ENCODE measurements around the gene CCDC120.
A peak's percentile ranks its signal among the peaks of the same experiment; 100 is the strongest.

CCDC120 gene

DNA sequence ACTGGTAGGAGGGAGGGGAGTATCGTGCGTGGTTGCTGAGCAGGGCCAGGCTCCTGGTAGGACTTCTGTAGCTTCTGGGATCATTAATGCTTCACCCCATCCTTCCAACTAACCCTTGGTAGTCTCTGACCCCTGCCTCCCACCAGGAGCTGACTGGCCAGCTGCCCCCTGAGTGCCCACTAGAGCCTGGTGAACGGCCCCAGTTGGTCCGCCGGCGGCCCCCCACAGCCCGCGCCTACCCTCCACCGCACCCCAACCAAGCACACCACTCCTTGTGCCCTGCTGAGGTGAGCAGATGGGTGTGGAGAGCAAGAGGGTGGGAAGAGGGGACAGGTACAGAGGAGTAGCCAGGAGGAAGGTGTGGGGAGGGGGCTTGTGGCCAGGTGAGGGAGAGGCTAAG is 4.9 kb downstream of the CCDC120 start:
- DNase-seq, result no peak

DNA sequence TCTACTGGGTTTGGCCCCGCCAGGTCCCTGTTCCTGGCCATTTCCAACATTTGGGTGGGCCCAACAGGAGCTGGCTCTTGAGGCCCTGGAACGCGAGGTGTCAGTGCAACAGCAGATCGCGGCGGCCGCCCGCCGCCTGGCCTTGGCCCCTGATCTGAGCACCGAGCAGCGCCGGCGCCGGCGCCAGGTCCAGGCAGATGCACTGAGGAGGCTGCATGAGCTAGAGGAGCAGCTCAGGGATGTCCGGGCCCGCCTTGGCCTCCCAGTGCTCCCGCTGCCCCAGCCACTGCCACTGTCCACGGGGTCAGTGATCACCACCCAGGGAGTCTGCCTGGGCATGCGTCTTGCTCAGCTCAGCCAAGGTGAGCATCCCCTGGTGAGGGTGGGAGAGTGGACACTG is 5.5 kb downstream of the CCDC120 start:
- DNase-seq, result no peak

DNA sequence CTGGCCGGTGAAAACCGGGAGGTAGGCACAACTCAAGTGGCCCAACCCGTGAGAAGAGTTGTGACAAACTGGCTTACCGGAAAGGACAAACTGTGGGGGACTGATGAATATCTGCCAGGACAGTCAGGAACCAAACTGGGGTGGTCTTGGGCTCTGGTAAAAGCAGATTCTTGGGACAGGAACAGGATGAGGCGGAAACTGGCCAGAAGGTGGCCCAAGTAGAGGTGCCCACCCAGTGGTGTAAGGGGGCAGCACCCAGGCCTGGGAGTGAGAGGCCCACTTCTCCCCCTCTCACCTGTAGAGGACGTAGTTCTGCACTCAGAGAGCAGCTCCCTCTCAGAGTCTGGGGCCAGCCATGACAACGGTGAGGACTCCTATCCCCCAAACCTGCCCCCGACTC is 5.9 kb downstream of the CCDC120 start:
- no peak for DNase-seq

DNA sequence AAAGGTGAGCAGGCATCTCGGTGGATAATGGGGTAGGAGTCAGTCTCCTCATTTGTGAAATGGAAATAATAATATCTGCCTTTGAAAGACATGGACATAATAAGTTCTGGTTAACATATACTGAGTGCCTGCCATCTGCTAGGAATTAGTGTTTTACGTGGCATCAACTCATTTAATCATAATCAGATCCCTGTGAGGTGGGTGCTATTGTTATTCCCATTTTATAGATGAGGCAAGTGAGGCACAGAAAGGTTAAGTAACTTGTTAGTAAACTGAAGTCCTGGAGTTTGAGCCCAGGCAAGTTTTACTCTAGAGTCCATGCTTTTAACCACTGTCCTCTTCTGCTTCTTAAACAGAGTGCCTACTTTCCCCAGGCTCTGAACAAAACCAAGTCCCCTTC is 7.5 kb downstream of the CCDC120 start:
- DNase-seq, result no peak

DNA sequence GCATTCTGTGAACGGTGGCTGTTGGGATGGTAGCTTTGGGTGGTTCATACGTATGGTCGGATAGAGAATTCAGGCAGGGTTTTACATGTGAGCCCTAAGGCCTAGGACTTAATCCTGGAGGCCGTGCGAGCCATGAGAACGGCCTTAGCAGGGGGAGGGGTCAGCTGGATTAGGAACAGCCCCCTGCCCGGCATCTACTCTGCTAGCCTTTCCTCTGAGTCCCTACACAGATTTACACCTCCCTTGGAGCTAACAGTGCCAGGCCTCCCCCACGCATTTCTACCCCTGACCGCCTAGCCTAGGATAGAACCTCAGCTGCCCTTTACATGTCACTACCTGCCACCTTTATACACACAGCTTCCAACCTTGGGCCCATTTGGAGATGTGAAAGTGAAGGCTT is 7.9 kb downstream of the CCDC120 start:
- DNase-seq, result no peak

DNA sequence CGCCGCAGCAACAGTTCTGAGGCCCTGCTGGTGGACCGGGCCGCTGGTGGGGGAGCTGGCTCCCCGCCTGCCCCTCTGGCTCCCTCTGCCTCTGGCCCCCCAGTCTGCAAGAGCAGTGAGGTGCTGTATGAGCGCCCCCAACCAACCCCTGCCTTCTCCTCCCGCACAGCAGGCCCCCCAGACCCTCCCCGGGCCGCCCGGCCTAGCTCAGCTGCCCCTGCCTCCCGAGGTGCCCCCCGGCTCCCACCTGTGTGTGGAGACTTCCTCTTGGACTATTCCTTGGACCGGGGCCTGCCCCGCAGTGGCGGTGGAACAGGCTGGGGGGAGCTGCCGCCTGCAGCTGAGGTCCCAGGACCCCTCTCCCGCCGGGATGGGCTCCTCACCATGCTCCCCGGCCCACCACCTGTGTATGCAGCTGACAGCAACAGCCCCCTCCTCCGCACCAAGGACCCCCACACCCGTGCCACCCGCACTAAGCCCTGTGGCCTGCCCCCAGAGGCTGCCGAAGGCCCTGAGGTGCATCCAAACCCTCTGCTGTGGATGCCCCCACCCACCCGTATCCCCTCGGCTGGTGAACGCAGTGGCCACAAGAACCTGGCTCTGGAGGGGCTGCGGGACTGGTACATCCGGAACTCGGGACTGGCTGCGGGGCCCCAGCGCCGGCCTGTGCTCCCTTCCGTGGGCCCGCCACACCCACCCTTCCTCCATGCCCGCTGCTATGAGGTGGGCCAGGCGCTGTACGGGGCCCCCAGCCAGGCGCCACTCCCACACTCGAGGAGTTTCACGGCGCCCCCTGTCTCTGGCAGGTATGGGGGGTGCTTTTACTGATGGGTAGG is 8.7 kb downstream of the CCDC120 start:
- DNase-seq, result no peak

DNA sequence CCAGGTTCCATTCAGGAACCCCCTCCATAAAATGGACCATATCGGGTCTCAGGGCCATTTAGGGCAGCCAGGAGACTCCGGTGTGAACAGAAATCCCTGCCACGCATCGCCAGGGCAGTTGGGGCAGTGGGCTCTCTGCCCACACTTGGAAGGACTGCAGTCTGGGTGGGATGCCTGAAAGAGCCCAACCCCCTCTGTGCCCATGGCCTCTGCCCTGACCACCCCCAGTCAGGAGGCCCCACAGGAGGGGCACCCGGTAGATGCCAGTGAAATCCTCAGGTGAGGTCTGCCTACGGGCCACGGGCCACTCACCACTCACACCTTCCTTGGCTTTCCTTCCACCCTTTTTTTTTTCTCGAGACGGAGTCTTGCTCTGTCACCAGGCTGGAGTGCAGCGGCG is 10.2 kb downstream of the CCDC120 start:
- DNase-seq, result no peak

DNA sequence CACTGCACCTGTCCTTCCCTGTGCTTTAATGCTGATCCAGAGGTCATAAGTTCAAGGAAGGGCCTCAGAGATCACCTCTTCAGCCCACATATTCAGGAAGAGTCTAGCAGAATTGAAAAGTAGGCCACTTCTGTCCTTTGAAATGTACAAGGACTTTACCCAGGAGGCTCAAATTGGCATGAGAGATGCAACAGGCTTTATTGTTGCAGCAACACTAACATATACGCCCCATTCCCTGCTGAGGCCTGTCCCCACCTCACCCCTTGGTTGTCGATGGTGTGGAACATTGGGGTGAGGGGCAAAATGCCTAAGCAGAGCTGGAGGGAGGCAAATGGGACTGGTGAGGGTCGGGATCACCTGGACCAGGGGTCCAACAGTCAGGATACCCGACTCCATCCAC is 12.2 kb downstream of the CCDC120 start:
- no peak for DNase-seq

DNA sequence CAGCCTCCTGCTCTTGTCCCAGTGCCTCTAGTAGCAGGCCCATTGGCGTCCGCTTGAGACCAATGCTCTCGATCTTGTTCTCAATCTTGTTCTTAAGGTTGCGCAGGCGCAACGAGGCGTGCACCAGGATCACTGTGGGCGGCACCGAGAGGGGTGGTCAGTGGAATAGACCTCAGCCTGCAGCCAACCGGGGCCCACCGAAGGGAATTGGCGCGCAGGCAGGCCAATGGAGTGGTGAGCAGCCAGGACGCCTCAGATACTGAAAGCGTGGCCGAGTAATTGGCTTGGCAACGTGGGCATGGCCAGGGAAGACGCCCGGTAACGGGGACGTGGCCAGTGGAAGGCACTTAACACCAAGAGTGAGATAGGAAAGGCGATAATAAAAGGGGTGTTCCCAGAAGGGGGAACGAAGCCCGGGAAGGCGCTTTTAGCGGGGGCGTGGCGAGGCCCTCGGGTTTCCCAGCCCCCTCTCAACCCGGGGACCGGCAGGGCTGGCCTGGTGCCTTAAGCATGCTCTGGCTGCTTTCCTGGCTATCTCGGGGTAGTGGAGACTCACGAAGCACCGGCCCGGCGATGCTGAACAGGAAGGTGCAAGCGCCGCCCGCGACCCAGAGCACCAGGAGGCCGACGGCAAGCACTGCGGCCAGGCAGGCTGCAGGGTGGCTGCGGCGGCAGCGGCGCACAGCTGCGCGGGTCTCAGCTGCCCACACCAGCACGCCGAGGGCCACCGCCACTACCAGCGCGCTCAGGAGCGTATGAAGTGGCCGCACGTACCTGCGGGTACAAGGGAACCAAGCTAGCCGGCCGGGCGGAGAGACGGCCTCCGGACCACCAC is 13.3 kb downstream of the CCDC120 start:
- DNase-seq, result no peak

DNA sequence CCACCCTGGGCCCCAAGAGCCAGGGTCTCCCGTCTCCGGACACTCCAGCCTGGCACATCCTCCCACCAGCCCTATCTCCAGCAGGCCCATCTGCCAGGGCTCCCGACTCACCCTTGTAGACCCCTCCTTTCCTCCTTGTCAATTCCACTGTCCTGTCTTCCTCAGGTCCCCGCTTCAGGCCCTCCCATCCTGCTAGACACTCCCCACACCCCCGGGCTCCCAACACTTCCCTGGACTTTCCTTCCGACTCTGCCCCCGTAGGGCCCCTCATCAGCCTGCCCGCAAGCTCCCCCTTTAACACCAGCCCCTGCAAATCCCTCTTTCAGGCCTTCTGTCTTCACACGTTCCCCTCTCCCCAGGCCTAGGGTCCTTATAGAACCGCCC is 13.9 kb downstream of the CCDC120 start:
- no peak for DNase-seq

DNA sequence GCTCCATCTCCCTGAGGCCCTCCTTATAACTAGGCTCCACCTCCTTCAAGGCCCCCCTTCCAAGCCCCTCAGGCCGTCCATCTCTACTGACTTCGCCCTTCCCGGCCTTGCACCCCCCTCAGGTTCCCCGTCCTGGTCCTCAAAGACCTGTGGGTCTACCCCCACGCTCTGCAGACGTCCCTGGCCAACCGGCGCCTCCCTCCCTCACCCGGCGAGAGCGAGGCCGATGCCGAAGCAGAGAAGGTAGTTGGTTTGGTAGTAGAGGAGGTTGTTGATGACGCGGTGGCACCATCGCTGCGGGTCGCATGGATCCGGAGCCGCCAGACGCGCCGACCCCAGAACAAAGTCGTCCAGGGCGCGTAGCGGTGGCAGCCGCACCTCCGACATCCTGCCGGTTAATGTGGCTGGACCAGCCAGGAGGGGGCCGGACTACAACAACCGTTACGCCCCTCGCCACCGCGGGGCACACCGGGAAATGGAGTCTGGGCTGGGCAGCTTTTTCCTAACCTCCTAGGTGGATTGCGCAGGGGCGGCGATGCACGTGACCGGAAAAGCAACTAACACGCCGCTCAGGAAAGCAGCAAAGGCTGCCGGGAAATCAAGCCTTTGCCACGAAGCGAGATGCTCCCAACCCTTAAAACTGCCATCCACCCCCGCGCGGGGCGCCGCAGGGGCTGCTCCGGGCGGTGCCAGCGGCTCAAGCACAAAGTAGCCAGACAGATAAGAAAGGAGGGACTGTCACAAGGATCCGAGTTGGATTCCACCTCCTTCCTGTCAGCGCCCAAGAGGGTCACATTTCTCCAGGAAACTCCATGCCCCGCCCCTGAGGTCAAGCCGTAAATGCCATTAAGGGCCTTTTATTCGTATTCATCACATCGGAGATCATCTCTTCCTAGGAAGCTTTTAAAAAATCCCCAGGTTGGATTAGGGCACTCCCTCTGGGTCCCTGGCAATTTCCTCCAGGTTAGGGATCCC is 15.1 kb downstream of the CCDC120 start, which contains the start of gene PRAF2:
TSS of gene PRAF2 (minus strand) at position 402 of the 975 bp plus-strand sequence. CDS start at position 387, 15 bp downstream.
- DNase-seq, result peak; percentile 31

DNA sequence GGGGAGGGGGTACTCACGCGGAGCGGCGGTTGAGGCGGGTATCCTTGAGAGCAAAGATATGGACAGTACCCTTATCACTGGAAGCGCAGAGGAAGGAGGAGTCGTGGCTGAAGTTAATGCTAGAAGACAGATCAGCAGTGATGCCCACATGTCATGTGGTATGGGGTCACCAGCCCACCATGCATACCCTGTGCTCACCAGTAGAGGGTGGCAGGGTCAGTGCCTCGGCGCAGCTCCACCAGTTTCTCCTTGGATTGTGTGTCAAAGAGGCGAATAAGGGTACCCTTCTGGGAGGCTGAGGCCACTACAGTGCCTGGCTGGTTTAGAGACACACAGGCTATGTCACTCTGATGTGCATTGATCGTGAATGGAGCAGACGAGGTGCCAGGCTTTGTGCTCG is 16.5 kb downstream of the CCDC120 start:
- DNase-seq, result no peak

DNA sequence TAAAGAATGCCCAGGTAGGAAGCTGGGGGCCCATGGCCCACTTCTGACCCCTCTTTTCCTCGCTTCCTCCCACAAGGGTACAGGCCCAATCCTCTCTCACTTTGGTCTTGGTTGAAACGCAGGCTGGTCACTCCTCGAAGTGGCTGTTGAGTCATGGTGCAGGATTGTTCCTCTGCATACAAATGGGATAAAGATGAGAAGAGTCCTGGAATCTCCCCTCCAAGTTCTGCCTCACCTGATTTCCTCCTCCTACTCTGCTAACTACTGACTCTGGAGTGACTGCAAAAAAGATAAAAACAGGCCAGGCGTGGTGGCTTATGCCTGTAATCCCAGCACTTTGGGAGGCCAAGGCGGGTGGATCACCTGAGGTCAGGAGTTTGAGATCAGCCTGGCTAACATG is 19.1 kb downstream of the CCDC120 start:
- no peak for DNase-seq

DNA sequence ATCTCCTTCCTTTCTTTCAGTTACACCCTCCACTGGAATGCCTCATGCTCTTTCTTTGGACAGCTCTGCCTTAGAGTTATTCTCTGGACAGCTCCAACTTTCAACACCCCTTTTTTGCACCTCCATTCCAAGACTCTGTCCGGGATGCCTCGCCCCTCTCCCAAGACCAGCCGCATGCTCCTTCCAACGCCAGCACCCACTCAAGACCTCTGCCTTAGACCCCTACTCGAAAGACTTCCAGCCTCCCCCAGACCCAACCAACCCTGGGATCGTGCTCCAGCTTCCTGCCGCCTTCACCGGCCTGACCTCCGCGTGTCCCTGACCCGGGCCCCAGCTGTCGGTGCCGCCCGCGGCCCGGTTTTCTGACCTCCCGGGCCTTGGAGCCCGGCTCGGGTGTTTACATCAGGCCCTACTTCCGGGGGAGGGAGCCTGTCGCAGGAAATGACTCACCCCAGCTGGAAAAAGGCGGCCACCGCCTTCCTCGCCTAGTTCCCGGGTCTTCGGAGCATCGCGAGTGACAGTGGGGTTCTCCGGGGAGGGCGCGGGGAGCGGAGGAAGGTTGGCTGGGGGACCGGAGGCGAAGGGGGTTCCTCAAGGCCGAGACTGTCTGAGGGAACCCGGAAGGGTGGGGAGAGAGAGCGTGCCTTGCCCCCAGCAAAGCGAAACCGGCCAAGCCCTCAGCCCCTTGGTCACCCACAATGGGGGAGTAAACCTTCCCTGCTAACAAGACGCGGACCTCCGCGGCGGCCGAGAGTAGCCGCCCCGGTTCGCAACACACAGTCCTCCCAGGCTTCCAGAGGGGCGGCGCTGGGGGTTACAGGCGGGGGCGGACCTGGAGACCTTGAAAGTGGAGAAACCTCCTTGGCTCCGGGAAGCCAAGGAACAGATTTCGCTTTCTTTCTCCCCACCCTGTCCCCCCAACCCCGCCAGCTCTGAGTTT is 21.0 kb downstream of the CCDC120 start, which contains the start of gene WDR45:
TSS of gene WDR45 (minus strand) at position 399 of the 940 bp plus-strand sequence. CDS start 1,792 bp downstream, outside the sequence.
- no peak for DNase-seq

DNA sequence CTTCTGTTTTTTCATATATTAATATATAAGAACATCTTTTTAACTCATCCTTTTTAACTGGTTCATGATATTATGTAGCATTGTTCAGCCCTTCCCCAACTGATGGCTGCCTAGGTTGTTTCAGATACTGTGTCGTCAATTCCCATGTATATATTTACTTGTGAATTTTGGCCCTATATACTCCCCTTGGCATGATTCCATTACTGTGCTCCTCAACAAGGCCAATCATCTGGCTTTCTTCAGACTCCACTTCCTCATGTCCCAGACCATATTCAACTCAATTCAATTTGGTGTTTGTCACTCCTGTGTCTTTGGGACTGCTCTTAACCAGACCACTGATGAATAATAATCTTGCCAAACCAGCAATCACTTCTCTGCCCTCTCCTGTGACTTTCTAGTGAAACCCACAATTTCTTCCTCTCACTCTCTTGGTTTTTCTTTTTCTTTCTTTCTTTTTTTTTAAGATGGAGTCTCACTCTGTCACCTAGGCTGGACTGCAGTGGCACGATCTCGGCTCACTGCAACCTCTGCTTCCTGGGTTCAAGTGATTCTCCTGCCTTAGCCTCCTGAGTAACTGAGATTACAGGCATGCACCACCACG is 23.6 kb downstream of the CCDC120 start:
- no peak for DNase-seq

DNA sequence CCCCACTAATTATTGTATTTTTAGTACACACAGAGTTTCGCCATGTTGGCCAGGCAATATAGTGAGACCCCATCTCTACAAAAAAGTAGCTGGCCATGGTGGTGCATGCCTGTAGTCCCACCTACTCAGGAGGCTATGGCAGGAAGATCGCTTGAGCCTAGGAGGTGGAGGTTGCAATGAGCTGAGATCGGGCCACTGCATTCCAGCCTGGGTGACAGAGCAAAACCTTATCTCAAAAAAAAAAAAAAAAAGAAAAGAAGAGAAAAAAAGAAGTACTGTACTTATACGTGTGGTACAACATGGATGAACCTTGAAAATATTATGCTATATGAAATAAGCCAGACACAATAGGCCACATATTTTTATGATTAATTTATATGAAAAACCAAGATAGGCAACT is 30.8 kb downstream of the CCDC120 start:
- no peak for DNase-seq

DNA sequence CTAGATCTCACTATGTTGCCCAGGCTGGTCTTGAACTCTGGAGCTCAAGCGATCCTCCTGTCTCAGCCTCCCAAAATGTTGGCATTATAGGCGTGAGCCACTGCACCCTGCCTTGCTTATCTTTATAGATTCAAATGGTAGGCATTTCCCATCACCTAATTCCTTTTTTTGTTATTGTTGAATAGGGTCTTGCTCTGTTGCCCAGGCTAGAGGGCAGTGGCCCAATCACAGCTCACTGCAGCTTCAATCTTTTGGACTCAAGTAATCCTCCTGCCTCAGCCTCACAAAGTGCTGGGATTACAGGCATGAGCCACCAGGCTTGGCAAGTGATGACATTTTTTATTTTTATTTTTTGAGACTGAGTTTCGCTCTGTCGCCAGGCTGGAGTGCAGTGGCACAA is 37.6 kb downstream of the CCDC120 start:
- no peak for DNase-seq

DNA sequence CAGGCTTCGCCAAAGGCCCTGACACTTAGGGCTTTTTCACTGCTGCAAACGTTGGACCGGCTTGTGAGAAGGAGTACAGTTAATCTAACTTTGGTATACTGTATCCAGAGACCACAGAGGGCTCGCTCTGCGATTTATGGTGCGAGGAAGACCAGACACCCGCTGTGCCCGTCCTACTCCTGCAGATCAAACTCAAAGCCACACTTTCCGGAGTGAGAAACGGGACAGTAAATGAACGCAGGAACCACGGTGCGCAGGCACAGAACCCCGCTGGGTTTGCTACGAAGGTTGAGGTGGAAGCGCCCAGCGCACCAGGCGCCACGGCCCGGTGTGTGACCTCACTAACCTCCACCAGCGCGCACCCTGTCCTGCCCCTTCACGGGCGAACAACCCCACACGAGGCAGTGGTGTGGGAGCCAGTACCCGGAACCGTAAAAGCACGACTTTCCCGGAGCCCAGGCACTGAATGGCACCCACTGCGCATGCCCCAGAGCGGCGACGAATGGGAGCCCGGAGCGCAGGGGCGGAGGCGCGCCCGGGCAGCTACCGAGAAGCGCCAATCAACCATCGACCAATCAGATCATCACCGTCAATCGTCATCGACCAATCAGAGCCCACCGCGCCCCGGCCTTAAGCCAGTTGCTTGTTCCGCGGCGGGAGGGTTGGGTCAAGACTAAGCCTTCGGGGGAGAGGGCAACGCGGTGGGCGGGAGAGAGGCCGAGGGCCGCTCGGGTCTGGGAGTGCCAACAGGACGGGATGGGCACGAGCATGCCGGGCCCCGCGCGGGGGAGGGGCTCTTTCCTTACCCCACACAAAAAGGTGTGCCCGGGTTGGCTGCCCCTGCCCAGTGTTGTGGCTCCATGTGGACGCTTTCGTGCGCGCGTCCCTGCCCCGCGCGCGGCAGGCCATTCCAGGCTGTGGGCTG is 42.2 kb downstream of the CCDC120 start:
- peak; percentile 57 for DNase-seq

DNA sequence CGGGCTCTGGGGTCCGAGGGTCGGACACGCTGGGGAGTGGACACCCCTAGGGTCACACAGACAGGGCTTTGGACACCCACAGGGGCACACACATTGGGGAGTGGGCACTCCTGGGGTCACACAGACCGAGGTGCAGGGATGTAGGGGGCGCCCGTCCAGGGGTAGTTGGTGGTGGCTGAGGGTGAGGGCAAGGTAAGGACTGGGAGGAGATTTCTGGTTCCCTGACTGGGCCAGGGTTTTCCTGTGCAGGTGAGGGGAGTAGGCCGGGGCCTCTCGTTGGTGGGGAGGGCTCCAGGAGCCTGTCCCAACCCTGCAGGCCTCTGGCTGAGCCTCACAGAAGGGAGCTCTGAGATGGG is 42.8 kb downstream of the CCDC120 start:
- DNase-seq, result no peak

DNA sequence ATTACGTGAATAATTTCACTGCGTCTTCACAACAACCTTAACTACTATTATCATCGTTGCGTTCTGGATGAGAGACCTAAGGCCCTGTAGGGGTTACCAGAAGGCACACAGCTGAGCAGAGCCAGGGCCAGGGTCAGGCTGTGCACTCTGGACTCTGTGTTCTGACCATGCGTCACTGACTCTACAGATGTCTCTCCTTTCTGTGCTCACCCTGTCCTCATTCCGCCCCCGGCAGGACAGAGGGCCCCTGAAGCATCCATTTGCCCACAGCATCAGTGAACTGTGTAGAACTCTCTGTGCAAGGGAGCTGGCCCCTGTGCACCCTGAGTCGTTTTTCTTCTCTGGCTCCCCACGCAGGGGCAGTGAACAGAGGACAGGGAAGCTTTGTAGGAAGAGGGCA is 43.4 kb downstream of the CCDC120 start:
- no peak for DNase-seq

All from SIG-M5 (cell line).